GM12891 (cell line): ENCODE measurements around the gene RRM1.
"Not testable (repeated sequence)": the region's sequence is repeated elsewhere in the genome, so short reads cannot be mapped to it uniquely, and the experiment has no call there.

ENCODE experiments used
- DNase-seq: peaks from one replicate; pipeline ENCODE4 v3.0.0; 2011; ENCODE audit warnings: low spot score; ENCODE audit not compliant: insufficient read length
- FAIRE-seq: peaks from 2 replicates; lab custom pipeline; 2011; peaks lifted over from hg19 to GRCh38; lab: Jason Lieb, UNC
- PAX5 ChIP-seq: IDR thresholded peaks from 2 replicates; pipeline ENCODE4 v1.6.1; 2011; ENCODE audit warnings: low read length, moderate library complexity, mild to moderate bottlenecking; ENCODE audit not compliant: insufficient read depth, severe bottlenecking
- POLR2A ChIP-seq: IDR thresholded peaks from 2 replicates; pipeline ENCODE4 v1.6.1; 2011; ENCODE audit warnings: low read depth, low read length, control low read depth
- POLR2AphosphoS5 ChIP-seq: IDR thresholded peaks from 2 replicates; pipeline ENCODE4 v1.6.1; 2011; ENCODE audit warnings: low read depth, low read length, control low read depth
- POU2F2 ChIP-seq: IDR thresholded peaks from 2 replicates; pipeline ENCODE4 v1.6.1; 2011; ENCODE audit warnings: low read depth, mild to moderate bottlenecking, control low read depth, low read length, moderate library complexity
- SPI1 ChIP-seq: IDR thresholded peaks from 2 replicates; pipeline ENCODE4 v1.6.1; 2011; ENCODE audit warnings: low read depth, low read length, control low read depth
- TAF1 ChIP-seq: IDR thresholded peaks from 2 replicates; pipeline ENCODE4 v1.6.1; 2011; ENCODE audit warnings: low read depth, low read length, control low read depth

RRM1 gene

DNA sequence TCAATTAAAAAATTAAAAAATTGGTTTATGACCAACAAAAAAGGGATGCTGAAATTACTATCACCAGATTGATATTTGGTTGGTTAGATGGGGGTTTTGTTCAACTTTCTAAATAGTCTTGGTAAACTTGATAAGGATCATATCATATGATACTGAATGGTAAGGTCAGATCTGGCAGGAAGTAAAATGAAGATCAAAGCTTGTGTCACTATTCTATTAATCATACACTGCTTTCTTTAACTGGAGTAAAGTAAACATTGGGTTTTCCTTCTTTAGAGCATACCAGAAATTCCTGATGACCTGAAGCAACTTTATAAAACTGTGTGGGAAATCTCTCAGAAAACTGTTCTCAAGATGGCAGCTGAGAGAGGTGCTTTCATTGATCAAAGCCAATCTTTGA, 40.2 kb downstream of the RRM1 start:
- DNase-seq = no peak
- TF ChIP-seq PAX5 (no peak), POLR2A (no peak), POU2F2 (no peak), TAF1 (no peak), POLR2AphosphoS5 (no peak), SPI1 (no peak)
- FAIRE-seq = no peak

DNA sequence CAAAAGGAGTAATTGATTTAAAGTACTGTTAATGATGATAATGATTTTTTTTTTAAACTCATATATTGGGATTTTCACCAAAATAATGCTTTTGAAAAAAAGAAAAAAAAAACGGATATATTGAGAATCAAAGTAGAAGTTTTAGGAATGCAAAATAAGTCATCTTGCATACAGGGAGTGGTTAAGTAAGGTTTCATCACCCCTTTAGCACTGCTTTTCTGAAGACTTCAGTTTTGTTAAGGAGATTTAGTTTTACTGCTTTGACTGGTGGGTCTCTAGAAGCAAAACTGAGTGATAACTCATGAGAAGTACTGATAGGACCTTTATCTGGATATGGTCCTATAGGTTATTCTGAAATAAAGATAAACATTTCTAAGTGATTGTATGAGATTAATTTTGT, 43.9 kb downstream of the RRM1 start:
- no peak for DNase-seq
- FAIRE-seq = no peak
- no peak for TF ChIP-seq POU2F2
- TF ChIP-seq POLR2A = no peak
- TF ChIP-seq PAX5 = no peak
- TF ChIP-seq POLR2AphosphoS5 = no peak
- TF ChIP-seq SPI1 = no peak
- TF ChIP-seq TAF1 = no peak

DNA sequence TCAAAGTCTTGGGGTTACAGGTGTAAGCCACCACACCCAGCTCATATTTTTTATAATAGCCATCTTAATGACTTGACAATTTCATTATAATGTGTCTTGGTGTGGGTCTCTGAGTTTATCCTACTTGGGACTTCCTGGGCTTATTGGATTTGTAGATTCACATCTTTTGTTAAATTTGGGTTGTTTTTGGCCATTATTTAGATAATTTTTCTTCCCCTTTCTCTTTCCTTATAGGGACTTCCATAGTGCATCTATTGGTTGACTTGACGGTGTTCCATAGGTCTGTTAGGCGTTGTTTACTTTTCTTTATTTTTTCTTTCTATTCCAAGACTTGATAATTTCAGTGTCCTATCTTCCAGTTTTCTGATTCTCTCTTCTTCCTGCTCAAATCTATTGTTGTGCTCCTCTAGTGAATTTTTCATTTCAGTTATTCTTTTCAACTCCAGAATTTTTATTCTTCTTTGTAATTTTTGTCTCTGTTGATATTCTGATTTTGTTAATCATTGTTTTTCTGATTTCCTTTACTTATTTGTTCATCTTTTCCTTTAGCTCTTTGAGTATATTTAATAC, 45.6 kb downstream of the RRM1 start:
- DNase-seq (no peak), FAIRE-seq (no peak)
- no peak for TF ChIP-seq POU2F2
- no peak for TF ChIP-seq POLR2AphosphoS5
- TF ChIP-seq PAX5 = no peak
- no peak for TF ChIP-seq TAF1
- no peak for TF ChIP-seq POLR2A
- no peak for TF ChIP-seq SPI1

DNA sequence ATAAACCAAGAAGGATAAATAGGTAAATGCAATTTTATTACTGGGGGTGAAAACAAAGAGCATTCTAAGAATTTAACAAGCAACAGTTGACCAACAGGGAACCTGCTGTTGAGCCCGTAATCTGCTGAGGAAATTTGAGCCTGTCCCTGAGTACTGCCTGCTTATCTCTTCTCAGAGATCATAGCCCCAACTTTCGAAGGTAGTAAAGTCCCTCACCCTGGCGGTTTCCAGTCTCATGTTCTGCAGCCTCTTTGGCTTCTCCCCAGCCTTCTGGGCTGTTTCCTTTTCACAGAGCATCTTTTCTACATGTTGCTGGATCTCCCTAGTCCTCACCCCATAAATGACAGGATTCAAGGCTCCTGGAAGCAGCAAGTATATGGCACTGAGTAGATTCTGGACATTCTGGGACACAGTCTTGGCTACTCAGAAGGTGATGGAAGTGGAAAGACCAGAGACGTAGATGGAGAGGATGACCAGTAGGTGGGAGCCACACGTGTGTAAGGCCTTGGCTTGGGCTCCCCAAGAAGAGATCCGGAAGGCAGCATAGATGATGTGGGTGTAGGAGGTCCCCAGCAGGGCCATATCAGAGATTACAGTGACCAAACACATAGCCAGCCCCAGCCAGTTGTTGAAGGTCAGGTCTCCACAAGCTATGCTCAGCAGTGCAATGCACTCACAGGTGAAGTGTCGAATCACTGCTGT, 51.6 kb downstream of the RRM1 start:
- DNase-seq = no peak
- TF ChIP-seq SPI1 = no peak
- TF ChIP-seq POLR2AphosphoS5 = no peak
- no peak for TF ChIP-seq POU2F2
- TF ChIP-seq TAF1 = no peak
- no peak for TF ChIP-seq POLR2A
- TF ChIP-seq PAX5 = no peak
- FAIRE-seq = no peak

DNA sequence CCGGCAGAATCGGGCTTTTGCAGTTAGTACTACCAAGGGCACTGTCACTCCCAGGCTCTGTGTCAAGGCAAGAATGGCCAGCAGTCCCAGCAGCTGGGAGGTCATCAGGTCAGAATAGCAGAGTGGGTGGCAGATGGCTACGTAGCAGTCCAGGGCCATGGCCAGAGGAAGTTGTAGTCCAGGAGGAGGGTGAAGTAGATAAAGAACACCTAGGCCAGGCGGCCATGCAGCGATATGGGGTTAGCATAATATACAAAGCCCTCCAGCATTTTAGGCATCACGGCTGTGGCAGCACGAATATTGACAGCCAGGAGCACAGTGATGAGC, 52.1 kb downstream of the RRM1 start:
- no peak for DNase-seq
- no peak for FAIRE-seq
- TF ChIP-seq PAX5 (no peak), POLR2A (no peak), POU2F2 (no peak), TAF1 (no peak), SPI1 (no peak), POLR2AphosphoS5 (no peak)

DNA sequence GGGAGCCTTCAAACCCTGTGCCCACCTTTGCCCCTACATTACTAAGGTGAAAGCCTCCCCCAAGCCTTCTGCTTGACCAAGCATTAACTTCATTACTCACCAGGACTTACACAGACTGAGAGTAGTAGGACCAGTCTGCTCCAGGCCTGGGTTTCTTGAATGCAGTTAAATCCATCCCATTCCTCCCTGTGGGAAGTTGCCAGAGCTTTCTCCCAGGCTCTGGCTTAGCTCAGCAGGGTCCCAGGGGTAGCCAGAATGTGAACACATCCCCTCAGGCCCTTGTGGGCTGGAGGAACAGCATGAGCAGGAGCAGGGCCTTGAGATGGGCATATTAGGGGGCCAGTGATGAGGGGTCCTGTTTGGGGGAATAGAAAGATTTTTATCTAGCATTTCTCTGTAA, 59.9 kb downstream of the RRM1 start:
- FAIRE-seq = no peak
- no peak for TF ChIP-seq POLR2A
- TF ChIP-seq POLR2AphosphoS5 = no peak
- no peak for TF ChIP-seq TAF1
- no peak for TF ChIP-seq PAX5
- no peak for TF ChIP-seq POU2F2
- no peak for TF ChIP-seq SPI1
- DNase-seq = no peak

DNA sequence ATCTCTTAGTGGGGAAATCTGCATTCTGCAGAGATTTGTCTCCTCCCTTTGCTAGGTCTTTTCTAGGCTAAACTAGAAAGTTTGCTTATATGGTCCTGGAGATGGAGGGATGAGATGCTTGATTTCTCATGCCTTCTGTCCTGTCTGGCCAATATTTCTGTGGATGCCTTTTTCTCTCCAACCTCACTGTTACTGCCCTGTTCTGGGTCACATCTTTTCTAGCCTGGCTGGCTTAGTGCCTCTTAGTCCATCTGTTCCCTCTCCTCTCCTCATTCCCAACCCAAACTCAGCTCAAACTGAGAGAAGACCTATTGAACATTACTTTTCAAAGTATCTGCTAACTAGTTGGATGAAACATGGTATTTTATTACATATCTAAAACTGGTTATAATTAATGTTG, 62.0 kb downstream of the RRM1 start:
- no peak for TF ChIP-seq PAX5
- no peak for TF ChIP-seq SPI1
- no peak for TF ChIP-seq TAF1
- TF ChIP-seq POLR2A = no peak
- FAIRE-seq (no peak), DNase-seq (no peak)

DNA sequence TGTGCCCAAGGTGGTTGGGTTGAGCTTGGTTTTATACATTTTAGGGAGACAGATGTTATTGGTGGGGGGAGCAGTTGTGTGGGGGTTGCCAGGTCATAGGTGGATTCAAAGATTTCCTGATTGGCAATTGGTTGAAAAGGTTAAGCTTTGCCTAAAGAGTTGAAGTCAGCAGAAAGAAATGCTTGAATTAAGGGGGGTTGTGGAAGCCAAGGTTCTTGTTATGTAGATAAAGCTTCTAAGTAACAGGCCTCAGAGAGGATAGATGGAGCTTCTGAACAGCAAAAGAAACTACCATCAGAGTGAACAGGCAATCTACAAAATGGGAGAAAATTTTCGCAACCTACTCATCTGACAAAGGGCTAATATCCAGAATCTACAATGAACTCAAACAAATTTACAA, 64.2 kb downstream of the RRM1 start:
- FAIRE-seq, DNase-seq: not testable (repeated sequence)

DNA sequence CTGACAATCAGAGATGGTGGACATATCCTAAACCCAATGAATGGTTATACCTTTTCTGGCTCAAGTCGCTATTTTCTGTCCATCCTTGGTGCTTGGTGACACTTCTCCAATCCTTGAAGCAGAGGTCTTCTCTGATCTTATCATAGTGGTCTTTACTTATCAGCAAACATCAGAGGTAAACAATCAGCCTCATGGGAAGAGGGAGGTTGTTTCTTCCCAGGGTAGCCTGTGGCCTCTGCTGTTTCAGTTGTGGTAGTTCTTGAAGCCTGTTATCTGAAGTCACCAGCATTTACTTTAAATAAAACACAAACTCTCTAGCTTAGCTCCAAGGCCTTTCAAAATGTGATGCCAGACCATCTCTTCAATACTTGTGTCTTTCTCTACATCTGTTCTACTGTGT, 66.7 kb downstream of the RRM1 start:
- FAIRE-seq (no peak), DNase-seq (no peak)
- TF ChIP-seq TAF1 (no peak), POLR2A (no peak), POLR2AphosphoS5 (no peak), PAX5 (no peak), SPI1 (no peak), POU2F2 (no peak)

DNA sequence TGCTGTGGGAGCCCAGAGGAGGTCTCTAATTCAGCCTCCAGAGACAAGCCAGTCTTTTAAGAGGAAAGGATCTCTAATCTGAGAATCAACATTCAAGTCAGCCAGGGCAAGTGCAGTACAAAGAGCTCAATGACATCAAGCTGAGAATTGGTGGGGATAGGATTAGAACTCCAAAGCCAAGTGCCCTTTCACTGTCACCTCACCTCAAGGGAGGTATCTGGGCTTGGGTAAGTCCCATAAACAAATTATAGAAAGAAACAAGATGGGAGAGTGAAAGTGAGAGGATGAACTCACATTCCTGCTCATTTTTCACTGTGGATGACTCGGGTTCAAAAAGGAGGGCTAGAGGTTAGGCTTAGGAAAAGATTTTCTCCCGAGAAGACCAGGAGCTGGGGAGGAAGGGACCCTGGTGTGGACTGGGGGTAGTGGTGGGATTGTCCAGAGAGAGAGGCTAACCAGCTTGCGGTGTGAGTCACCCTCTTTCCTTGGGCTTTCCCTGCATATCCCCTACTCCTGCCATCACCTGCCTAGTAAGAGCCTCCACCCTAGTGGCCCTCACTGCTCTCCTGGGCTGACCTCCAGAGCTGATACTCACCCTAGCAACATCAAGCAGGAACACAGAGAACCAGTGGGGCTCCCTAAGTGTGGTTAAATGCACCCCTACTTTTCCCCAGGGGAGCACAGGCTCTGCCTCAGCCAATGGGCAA, 70.4 kb downstream of the RRM1 start:
- FAIRE-seq = no peak
- TF ChIP-seq PAX5 (no peak), SPI1 (no peak), POLR2AphosphoS5 (no peak), TAF1 (no peak), POU2F2 (no peak), POLR2A (no peak)
- no peak for DNase-seq
